K562 (cell line): ENCODE results near the gene HMGN1. TPM values are rescaled to one million over a fixed set of nuclear protein-coding genes. Genes with fewer than 3 reads are reported as not detected.

Source experiments
- CGGBP1 ChIP-seq: fragments of 250-450 bp; sonication (Bioruptor Pico); IDR thresholded peaks from 2 replicates; pipeline ENCODE4 v1.9.0; 2021; ENCODE audit warnings: mild to moderate bottlenecking
- DEAF1 ChIP-seq: fragments of 450-650 bp; formaldehyde crosslinking; IDR thresholded peaks from 2 replicates; pipeline ENCODE4 v1.4.0; 2020; ENCODE audit warnings: mild to moderate bottlenecking, moderate library complexity
- ESRRA ChIP-seq: fragments of 450-650 bp; IDR thresholded peaks from 2 replicates; pipeline ENCODE4 v1.6.1; 2014; ENCODE audit warnings: low read depth, mild to moderate bottlenecking, moderate library complexity, borderline replicate concordance
- GABPB2 ChIP-seq: fragments of 250-450 bp; sonication (Bioruptor Pico); conservative IDR thresholded peaks from 2 replicates; pipeline ENCODE4 v1.5.1; 2021; ENCODE audit warnings: mild to moderate bottlenecking
- POU5F1 ChIP-seq: fragments of 150-350 bp; IDR thresholded peaks from 2 replicates; pipeline ENCODE4 v1.6.1; 2014; ENCODE audit warnings: borderline replicate concordance, low read length, low read depth, mild to moderate bottlenecking; ENCODE audit not compliant: partially characterized antibody
- RBM14 ChIP-seq: fragments of 200-400 bp; formaldehyde crosslinking; IDR thresholded peaks from 2 replicates; pipeline ENCODE4 v1.6.1; 2018; ENCODE audit warnings: low read depth, mild to moderate bottlenecking, low read length, moderate library complexity, borderline replicate concordance; ENCODE audit not compliant: insufficient read depth
- SMAD2 ChIP-seq: fragments of 150-350 bp; IDR thresholded peaks from 2 replicates; pipeline ENCODE4 v1.6.1; 2014; ENCODE audit warnings: low read depth, mild to moderate bottlenecking, low read length
- SRSF7 ChIP-seq: fragments of 200-400 bp; formaldehyde crosslinking; optimal IDR thresholded peaks from 2 replicates; pipeline ENCODE3; 2017; ENCODE audit warnings: mild to moderate bottlenecking, low read depth, low read length
- TFAM ChIP-seq: fragments of 250-450 bp; sonication (Bioruptor Pico); conservative IDR thresholded peaks from 2 replicates; pipeline ENCODE4 v1.5.0; 2021; ENCODE audit warnings: mild to moderate bottlenecking, moderate library complexity
- UBTF ChIP-seq, 2 experiments: IDR thresholded peaks; 2 replicates each; pipeline ENCODE4 v1.6.1; 2012; ENCODE audit warnings: improper control_type of control experiment in 2 of 2, low read depth in 2 of 2, low read length in 2 of 2, borderline replicate concordance in 1 of 2
- ZEB2 ChIP-seq: fragments of 450-650 bp; IDR thresholded peaks from 2 replicates; pipeline ENCODE4 v1.6.1; 2016
- ZNF232 ChIP-seq: sonication (generic); formaldehyde crosslinking; IDR thresholded peaks from 2 replicates; pipeline ENCODE4 v1.8.0; 2022; ENCODE audit warnings: mild to moderate bottlenecking, missing genetic modification reagents
- ZNF324 ChIP-seq: fragments of 250-450 bp; sonication (Bioruptor Pico); IDR thresholded peaks from 2 replicates; pipeline ENCODE4 v1.4.0; 2020; ENCODE audit warnings: mild to moderate bottlenecking
- ZNF77 ChIP-seq: fragments of 250-450 bp; sonication (Bioruptor Pico); IDR thresholded peaks from 2 replicates; pipeline ENCODE4 v1.5.0; 2020
- polyA plus RNA-seq, 8 experiments: library from polyadenylated mRNA; depleted of rRNA in 4 of 8; stranded (reverse) in 5 of 8; unstranded in 3 of 8; fragments of >200 nt; fragmentation: Nextera tagmentation in 2 of 8; fragmentation: Illumina TruSeq in 1 of 8; extraction: Ambion mirVana in 2 of 8; extraction: Trizol in 1 of 8; gene quantifications; 2 replicates each; pipeline versions ENCODE4 v1.2.1 to v1.2.3, GENCODE V29; 2011 to 2014; ENCODE audit warnings: inconsistent platforms in 1 of 8, missing spikeins in 1 of 8
- total RNA-seq, 7 experiments: library from RNA; depleted of rRNA in 6 of 7; stranded (reverse); fragments of >200 nt in 6 of 7; fragmentation: Illumina TruSeq in 2 of 7; extraction: Trizol in 2 of 7; gene quantifications; 2 replicates each; pipeline versions ENCODE4 v1.2.1 to v1.2.3, GENCODE V29; 2011 to 2021; ENCODE audit warnings: low replicate concordance in 1 of 7
- TF ChIP-seq, protein P1 (sequence below): IDR thresholded peaks from 2 replicates; pipeline ENCODE4 v1.6.1; 2014; ENCODE audit warnings: antibody characterized with exemption
- TF ChIP-seq, protein P2 (sequence below): fragments of 250-450 bp; sonication (Bioruptor Pico); IDR thresholded peaks from 2 replicates; pipeline ENCODE4 v1.4.0; 2020; ENCODE audit warnings: mild to moderate bottlenecking
- TF ChIP-seq, protein P3 (sequence below): sonication (generic); formaldehyde crosslinking; IDR thresholded peaks from 2 replicates; pipeline ENCODE4 v1.8.1; 2022; ENCODE audit warnings: missing genetic modification reagents

The HMGN1 gene
- total and polyA plus RNA-seq, 9 of the 15 experiments (the other 6 are each of a cell fraction or from before 2014, with no cell fraction given), result 124 to 626 (median 498) TPM

GRCh38 chr21:39313571-39314142, 35.2 kb downstream of the HMGN1 start, which contains the start of gene BRWD1 (continued):
- TF ChIP-seq ESRRA (peak; percentile 89), SMAD2 (no peak), ZNF77 (CRISPR knock-in tag) (no peak), ZNF232 (CRISPR knock-in tag) (peak; percentile 89), GABPB2 (CRISPR knock-in tag) (no peak; the same call in 1 of the 2 replicates), CGGBP1 (CRISPR knock-in tag) (peak; percentile 97), ZEB2 (0 out of 2 replicates have a peak, but pooled peaks have one; percentile 53), DEAF1 (CRISPR knock-in tag) (peak; percentile 89), UBTF (IDR thresholded peaks at IDR 0.05; ENCODE audit: borderline replicate concordance in 1 of 2, low read depth in 2 of 2, low read length in 2 of 2) (peak; percentile 73 to 79; a peak in 2 of 4 replicates), ZNF324 (CRISPR knock-in tag) (no peak), POU5F1 (peak; percentile 4), RBM14 (no peak), TFAM (CRISPR knock-in tag) (no peak), SRSF7 (no peak)
- TF ChIP-seq, protein P1, sequence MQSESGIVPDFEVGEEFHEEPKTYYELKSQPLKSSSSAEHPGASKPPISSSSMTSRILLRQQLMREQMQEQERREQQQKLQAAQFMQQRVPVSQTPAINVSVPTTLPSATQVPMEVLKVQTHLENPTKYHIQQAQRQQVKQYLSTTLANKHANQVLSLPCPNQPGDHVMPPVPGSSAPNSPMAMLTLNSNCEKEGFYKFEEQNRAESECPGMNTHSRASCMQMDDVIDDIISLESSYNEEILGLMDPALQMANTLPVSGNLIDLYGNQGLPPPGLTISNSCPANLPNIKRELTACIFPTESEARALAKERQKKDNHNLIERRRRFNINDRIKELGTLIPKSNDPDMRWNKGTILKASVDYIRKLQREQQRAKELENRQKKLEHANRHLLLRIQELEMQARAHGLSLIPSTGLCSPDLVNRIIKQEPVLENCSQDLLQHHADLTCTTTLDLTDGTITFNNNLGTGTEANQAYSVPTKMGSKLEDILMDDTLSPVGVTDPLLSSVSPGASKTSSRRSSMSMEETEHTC, result peak; percentile 71
- TF ChIP-seq, protein P2, sequence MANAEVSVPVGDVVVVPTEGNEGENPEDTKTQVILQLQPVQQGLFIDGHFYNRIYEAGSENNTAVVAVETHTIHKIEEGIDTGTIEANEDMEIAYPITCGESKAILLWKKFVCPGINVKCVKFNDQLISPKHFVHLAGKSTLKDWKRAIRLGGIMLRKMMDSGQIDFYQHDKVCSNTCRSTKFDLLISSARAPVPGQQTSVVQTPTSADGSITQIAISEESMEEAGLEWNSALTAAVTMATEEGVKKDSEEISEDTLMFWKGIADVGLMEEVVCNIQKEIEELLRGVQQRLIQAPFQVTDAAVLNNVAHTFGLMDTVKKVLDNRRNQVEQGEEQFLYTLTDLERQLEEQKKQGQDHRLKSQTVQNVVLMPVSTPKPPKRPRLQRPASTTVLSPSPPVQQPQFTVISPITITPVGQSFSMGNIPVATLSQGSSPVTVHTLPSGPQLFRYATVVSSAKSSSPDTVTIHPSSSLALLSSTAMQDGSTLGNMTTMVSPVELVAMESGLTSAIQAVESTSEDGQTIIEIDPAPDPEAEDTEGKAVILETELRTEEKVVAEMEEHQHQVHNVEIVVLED (CRISPR knock-in tag), result peak; percentile 93
- TF ChIP-seq, protein P3, sequence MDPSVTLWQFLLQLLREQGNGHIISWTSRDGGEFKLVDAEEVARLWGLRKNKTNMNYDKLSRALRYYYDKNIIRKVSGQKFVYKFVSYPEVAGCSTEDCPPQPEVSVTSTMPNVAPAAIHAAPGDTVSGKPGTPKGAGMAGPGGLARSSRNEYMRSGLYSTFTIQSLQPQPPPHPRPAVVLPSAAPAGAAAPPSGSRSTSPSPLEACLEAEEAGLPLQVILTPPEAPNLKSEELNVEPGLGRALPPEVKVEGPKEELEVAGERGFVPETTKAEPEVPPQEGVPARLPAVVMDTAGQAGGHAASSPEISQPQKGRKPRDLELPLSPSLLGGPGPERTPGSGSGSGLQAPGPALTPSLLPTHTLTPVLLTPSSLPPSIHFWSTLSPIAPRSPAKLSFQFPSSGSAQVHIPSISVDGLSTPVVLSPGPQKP (CRISPR knock-in tag), result no peak
